Osteocyte (in vitro differentiated cells): ENCODE results near the gene ITM2C. TPM values are rescaled to one million over a fixed set of nuclear protein-coding genes. Genes with fewer than 3 reads are reported as not detected.

ENCODE experiments used
- DNase-seq: peaks from one replicate; pipeline ENCODE4 v3.0.0; 2021; ENCODE audit warnings: mixed read lengths; ENCODE audit not compliant: unreplicated experiment; ENCODE audit errors: extremely low spot score
- H3K27ac Mint-ChIP-seq: one replicate; pipeline ENCODE4 v1.8.0; 2021; ENCODE audit warnings: mild to moderate bottlenecking, mixed read lengths; ENCODE audit not compliant: unreplicated experiment
- H3K27me3 Mint-ChIP-seq: one replicate; pipeline ENCODE4 v1.8.0; 2021; ENCODE audit warnings: mixed read lengths; ENCODE audit not compliant: unreplicated experiment
- H3K36me3 Mint-ChIP-seq: one replicate; pipeline ENCODE4 v1.8.0; 2021; ENCODE audit warnings: mixed read lengths; ENCODE audit not compliant: unreplicated experiment
- H3K4me1 Mint-ChIP-seq: one replicate; pipeline ENCODE4 v1.8.0; 2021; ENCODE audit warnings: mixed read lengths; ENCODE audit not compliant: unreplicated experiment
- H3K4me3 Mint-ChIP-seq: one replicate; pipeline ENCODE4 v1.8.0; 2021; ENCODE audit warnings: mild to moderate bottlenecking, moderate library complexity, mixed read lengths; ENCODE audit not compliant: unreplicated experiment
- H3K9me3 Mint-ChIP-seq: one replicate; pipeline ENCODE4 v1.8.0; 2021; ENCODE audit warnings: mixed read lengths; ENCODE audit not compliant: unreplicated experiment
- total RNA-seq: library from RNA; stranded (reverse); gene quantifications from 2 replicates; pipeline ENCODE4 v1.2.1, GENCODE V29; 2021
- TF ChIP-seq, protein P1 (sequence below): fragments of 200-600 bp; sonication (generic); IDR thresholded peaks from 2 replicates; pipeline ENCODE4 v1.5.0; 2021; ENCODE audit warnings: antibody characterized with exemption, mild to moderate bottlenecking, moderate library complexity

The ITM2C gene
- total RNA-seq, 1 donor from 2014 or later = 503 TPM

DNA sequence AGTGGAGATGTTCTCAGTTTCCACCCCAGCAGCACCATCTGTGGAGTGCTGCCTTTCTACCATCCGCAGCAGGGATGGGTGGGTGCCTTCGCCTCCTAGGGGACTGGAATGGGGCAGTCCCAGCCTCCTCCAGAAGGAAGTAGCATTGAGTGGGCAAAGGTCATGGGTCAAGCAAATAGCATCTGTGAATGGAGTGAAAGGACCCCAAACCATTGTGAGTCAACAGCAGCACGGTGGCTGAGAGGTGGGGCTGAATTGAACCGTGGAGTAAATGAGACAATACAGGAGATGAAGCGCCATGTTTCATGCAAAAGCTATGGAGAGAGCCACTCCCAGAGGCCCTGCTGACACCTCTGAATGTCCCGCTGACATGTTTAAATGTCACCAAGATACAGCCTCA is 50.6 kb downstream of the ITM2C start:
- H3K9me3 Mint-ChIP-seq = no peaks in the 10 kb centered on the region
- no peak overlapping the region for H3K4me3 Mint-ChIP-seq
- no peak overlapping the region for H3K27ac Mint-ChIP-seq
- no peaks in the 10 kb centered on the region for H3K4me1 Mint-ChIP-seq
- no peak for DNase-seq
- no peaks in the 10 kb centered on the region for H3K36me3 Mint-ChIP-seq
- peaks cover 63% of the 10 kb centered on the region for H3K27me3 Mint-ChIP-seq
- TF ChIP-seq, protein P1, sequence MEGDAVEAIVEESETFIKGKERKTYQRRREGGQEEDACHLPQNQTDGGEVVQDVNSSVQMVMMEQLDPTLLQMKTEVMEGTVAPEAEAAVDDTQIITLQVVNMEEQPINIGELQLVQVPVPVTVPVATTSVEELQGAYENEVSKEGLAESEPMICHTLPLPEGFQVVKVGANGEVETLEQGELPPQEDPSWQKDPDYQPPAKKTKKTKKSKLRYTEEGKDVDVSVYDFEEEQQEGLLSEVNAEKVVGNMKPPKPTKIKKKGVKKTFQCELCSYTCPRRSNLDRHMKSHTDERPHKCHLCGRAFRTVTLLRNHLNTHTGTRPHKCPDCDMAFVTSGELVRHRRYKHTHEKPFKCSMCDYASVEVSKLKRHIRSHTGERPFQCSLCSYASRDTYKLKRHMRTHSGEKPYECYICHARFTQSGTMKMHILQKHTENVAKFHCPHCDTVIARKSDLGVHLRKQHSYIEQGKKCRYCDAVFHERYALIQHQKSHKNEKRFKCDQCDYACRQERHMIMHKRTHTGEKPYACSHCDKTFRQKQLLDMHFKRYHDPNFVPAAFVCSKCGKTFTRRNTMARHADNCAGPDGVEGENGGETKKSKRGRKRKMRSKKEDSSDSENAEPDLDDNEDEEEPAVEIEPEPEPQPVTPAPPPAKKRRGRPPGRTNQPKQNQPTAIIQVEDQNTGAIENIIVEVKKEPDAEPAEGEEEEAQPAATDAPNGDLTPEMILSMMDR = no peak

DNA sequence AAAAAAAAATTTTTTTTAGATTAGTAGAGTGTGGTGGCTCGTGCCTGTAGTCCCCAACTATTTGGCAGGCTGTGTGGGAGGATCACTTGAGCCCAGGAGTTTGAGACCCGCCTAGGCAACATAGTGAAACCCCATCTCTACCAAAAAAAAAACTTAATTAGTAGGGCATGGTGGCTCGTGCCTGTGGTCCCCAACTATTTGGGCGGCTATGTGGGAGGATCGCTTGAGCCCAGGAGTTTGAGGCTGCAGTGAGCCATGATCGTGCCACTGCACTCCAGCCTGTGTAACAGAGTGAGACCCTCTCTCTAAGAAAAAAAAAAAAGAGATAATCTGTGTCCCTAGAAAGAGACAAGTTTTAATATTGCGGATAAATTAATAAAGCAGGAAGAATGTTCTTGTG is 51.5 kb downstream of the ITM2C start:
- H3K27me3 Mint-ChIP-seq = peaks cover 68% of the 10 kb centered on the region
- no peaks in the 10 kb centered on the region for H3K4me1 Mint-ChIP-seq
- H3K9me3 Mint-ChIP-seq = no peaks in the 10 kb centered on the region
- TF ChIP-seq, protein P1 = no peak
- no peaks in the 10 kb centered on the region for H3K36me3 Mint-ChIP-seq
- H3K27ac Mint-ChIP-seq = no peak overlapping the region
- H3K4me3 Mint-ChIP-seq = no peak overlapping the region
- no peak for DNase-seq

DNA sequence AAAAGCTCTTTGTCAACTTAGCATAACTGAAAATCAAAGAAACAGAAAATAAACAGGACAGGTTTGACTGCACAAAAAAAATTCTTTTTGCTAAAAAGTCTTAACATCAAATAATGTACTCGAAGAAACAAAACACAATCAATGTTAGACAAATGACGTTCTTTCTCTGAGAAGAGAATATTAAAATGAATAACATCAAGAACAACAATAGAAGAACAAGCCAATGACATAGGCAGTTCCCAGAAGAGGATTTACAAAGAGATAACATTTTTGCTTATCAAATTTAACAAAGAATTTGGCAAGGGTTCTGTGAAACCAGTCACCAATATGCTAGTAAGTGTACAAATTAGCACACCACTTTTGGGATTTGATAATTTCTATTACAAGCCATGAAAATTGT is 54.5 kb downstream of the ITM2C start:
- H3K36me3 Mint-ChIP-seq = no peaks in the 10 kb centered on the region
- no peaks in the 10 kb centered on the region for H3K4me1 Mint-ChIP-seq
- no peaks in the 10 kb centered on the region for H3K9me3 Mint-ChIP-seq
- H3K27ac Mint-ChIP-seq = no peak overlapping the region
- peaks cover 64% of the 10 kb centered on the region for H3K27me3 Mint-ChIP-seq
- TF ChIP-seq, protein P1 = no peak
- DNase-seq = no peak
- H3K4me3 Mint-ChIP-seq = no peak overlapping the region

DNA sequence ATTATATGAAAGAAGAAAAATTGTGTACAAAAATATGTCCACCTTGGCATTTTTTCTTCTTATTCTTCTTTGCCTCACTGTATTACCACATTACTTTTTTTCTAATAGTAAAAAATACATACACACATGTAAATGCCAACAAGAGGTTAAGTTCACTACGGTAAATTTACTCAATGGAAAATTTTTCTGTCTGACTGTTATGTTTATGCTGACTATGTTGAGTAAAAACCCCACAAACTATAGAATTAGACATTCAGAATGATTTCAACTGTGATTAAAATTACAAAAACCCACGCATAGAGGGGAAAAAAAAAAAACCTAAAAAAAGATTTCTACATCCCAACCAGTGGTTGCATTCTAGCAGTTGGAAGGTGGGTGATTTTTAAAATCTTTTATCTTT is 54.9 kb downstream of the ITM2C start:
- Mint-ChIP-seq H3K36me3 (no peaks in the 10 kb centered on the region), H3K27me3 (peaks cover 63% of the 10 kb centered on the region), H3K9me3 (no peaks in the 10 kb centered on the region), H3K4me1 (no peaks in the 10 kb centered on the region), H3K27ac (no peak overlapping the region), H3K4me3 (no peak overlapping the region)
- DNase-seq = no peak
- TF ChIP-seq, protein P1 = no peak

DNA sequence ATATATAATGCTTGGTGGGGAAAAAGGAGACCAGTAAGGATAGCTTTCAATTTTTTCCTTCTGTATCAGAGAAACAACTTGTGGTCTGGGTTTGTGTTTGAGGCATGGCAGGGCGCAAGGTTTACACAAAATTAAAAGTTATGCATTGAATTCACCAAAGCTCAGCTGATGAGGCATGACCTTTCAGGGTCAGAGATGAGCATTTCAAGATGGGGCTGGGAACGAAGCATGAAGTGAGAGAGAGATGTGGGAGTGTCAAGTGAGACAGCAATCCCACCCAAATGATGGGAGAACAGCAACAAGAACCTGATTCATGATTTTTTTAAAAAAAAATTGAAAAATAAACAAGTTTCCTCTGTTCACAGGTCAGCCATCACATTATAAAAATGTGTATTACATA is 55.4 kb downstream of the ITM2C start:
- H3K36me3 Mint-ChIP-seq = no peaks in the 10 kb centered on the region
- TF ChIP-seq, protein P1 = no peak
- no peak overlapping the region for H3K4me3 Mint-ChIP-seq
- DNase-seq = no peak
- no peak overlapping the region for H3K27ac Mint-ChIP-seq
- H3K27me3 Mint-ChIP-seq = peaks cover 58% of the 10 kb centered on the region
- H3K9me3 Mint-ChIP-seq = no peaks in the 10 kb centered on the region
- H3K4me1 Mint-ChIP-seq = no peaks in the 10 kb centered on the region
